GM18502 (cell line): ENCODE results near the gene EIF4G3.
"Not testable (repeated sequence)": the region's sequence is repeated elsewhere in the genome, so short reads cannot be mapped to it uniquely, and the experiment has no call there.

Source experiments
- ATAC-seq: cut with Tn5 transposase; IDR thresholded peaks from one replicate; pipeline ENCODE4 v1.9.1; 2021; ENCODE audit warnings: mild to moderate bottlenecking; ENCODE audit not compliant: unreplicated experiment, poor library complexity

EIF4G3 gene

GRCh38 chr1:21089299-21089698 is 87.4 kb downstream of the EIF4G3 start:
- ATAC-seq = no peak

- ATAC-seq = no peak
Observed at GRCh38 chr1:21084111-21084810, 92.4 kb downstream of the EIF4G3 start.

- ATAC-seq = no peak
Observed at GRCh38 chr1:21082073-21082472, 94.6 kb downstream of the EIF4G3 start.

GRCh38 chr1:21077085-21077484 is 99.6 kb downstream of the EIF4G3 start:
- ATAC-seq = no peak

GRCh38 chr1:21072721-21073120 is 104.0 kb downstream of the EIF4G3 start:
- ATAC-seq = no peak

- ATAC-seq = no peak
Observed at GRCh38 chr1:21069549-21069948, 107.1 kb downstream of the EIF4G3 start.

GRCh38 chr1:21068937-21069336 is 107.8 kb downstream of the EIF4G3 start:
- no peak for ATAC-seq

- no peak for ATAC-seq
Observed at GRCh38 chr1:21067551-21068227, 109.0 kb downstream of the EIF4G3 start.

- ATAC-seq = no peak
Observed at GRCh38 chr1:21066356-21067012, 110.2 kb downstream of the EIF4G3 start.

GRCh38 chr1:21065851-21066250 is 110.8 kb downstream of the EIF4G3 start:
- ATAC-seq = no peak

GRCh38 chr1:21064057-21064456 is 112.6 kb downstream of the EIF4G3 start:
- no peak for ATAC-seq

GRCh38 chr1:21060523-21060922 is 116.2 kb downstream of the EIF4G3 start:
- no peak for ATAC-seq

GRCh38 chr1:21059021-21059420 is 117.7 kb downstream of the EIF4G3 start:
- no peak for ATAC-seq

- no peak for ATAC-seq
Observed at GRCh38 chr1:21058035-21058793, 118.5 kb downstream of the EIF4G3 start.

- not testable (repeated sequence) for ATAC-seq
Observed at GRCh38 chr1:21053189-21053928, 123.3 kb downstream of the EIF4G3 start.

- ATAC-seq = no peak
Observed at GRCh38 chr1:21052034-21052433, 124.7 kb downstream of the EIF4G3 start.

GRCh38 chr1:21051177-21051825 is 125.4 kb downstream of the EIF4G3 start:
- no peak for ATAC-seq

- ATAC-seq = no peak
Observed at GRCh38 chr1:21050031-21050430, 126.7 kb downstream of the EIF4G3 start.

GRCh38 chr1:21048462-21048861 is 128.2 kb downstream of the EIF4G3 start:
- no peak for ATAC-seq

- ATAC-seq = no peak
Observed at GRCh38 chr1:21046132-21046531, 130.6 kb downstream of the EIF4G3 start.
